ENCODE measurements around the gene UBE2K. TPM values are rescaled to one million over a fixed set of nuclear protein-coding genes. Genes with fewer than 3 reads are reported as not detected.
"Not testable (repeated sequence)": the region's sequence is repeated elsewhere in the genome, so short reads cannot be mapped to it uniquely, and the experiment has no call there.

UBE2K gene
- total and polyA plus RNA-seq, 2 donors (not counting 1 experiment from before 2014, with no cell fraction given): 19.3 to 51.0 TPM

DNA sequence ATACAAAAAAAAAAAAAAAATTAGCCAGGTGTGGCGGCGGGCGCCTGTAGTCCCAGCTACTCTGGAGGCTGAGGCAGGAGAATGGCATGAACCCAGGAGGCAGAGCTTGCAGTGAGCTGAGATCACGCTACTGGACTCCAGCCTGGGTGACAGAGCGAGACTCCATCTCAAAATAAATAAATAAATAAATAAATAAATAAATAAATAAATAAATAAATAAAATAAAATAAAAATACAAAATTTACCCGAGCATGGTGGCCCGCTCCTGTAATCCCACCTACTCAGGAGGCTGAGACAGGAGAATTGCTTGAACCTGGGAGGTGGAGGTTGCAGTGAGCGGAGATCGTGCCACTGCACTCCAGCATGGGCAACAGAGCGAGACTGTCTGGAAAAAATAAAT, 22.3 kb upstream of the UBE2K start:
- H3K27me3 ChIP-seq (replicated peaks in 1 of 4; ENCODE audit: control extremely low read depth in 1 of 4, control insufficient read depth in 3 of 4, insufficient read depth in 4 of 4, low read length in 3 of 4); H3K9me3 ChIP-seq (ENCODE audit: control extremely low read depth in 1 of 3, control insufficient read depth in 2 of 3, insufficient read depth in 1 of 3, low read length in 2 of 3); H3K36me3 ChIP-seq (replicated peaks in 1 of 2; ENCODE audit: control extremely low read depth in 1 of 2, control insufficient read depth in 1 of 2, extremely low read depth in 1 of 2, insufficient read depth in 2 of 2, low read length in 1 of 2); H3K4me1 ChIP-seq (ENCODE audit: control insufficient read depth in 2 of 2, insufficient read depth in 2 of 2, low read length in 2 of 2); H3K27me3 Mint-ChIP-seq; H3K4me3 Mint-ChIP-seq; H3K9me3 Mint-ChIP-seq (ENCODE audit: insufficient read depth); CTCF ChIA-PET; H3K4me2 ChIP-seq (replicated peaks; ENCODE audit: low read depth, low read length, poor library complexity, severe bottlenecking); intact Hi-C loops (cut with micrococcal nuclease); ATAC-seq (ENCODE audit: low read depth); DNase-seq; H3K79me2 ChIP-seq (ENCODE audit: control insufficient read depth, insufficient read depth, low read length); POLR2A ChIA-PET; H4K20me1 ChIP-seq (ENCODE audit: control insufficient read depth, insufficient read depth, low read length, poor library complexity, severe bottlenecking); H3K4me3 ChIP-seq (ENCODE audit: control extremely low read depth in 1 of 5, extremely low read depth in 1 of 5, insufficient read depth in 1 of 5, low read depth in 2 of 5, low read length in 4 of 5); H3K27ac ChIP-seq (ENCODE audit: low read length in 2 of 2); H3K27ac Mint-ChIP-seq; H2AFZ ChIP-seq (ENCODE audit: insufficient read depth, low read depth, low read length, poor library complexity, severe bottlenecking); H3K9ac ChIP-seq (ENCODE audit: low read length): not testable (repeated sequence)
- WGBS (ENCODE audit: insufficient coverage): no CpG with 5 or more reads among the region's 10 CpGs
- H3K4me1 Mint-ChIP-seq: peaks cover 16% of the 10 kb centered on the region

- H3K9me3 Mint-ChIP-seq (ENCODE audit: insufficient read depth); H3K27ac Mint-ChIP-seq; H3K27me3 ChIP-seq (replicated peaks in 1 of 4; ENCODE audit: control extremely low read depth in 1 of 4, control insufficient read depth in 3 of 4, insufficient read depth in 4 of 4, low read length in 3 of 4); H3K36me3 ChIP-seq (replicated peaks in 1 of 2; ENCODE audit: control extremely low read depth in 1 of 2, control insufficient read depth in 1 of 2, extremely low read depth in 1 of 2, insufficient read depth in 2 of 2, low read length in 1 of 2); DNase-seq; H3K4me2 ChIP-seq (replicated peaks; ENCODE audit: low read depth, low read length, poor library complexity, severe bottlenecking); H2AFZ ChIP-seq (ENCODE audit: insufficient read depth, low read depth, low read length, poor library complexity, severe bottlenecking); intact Hi-C loops (cut with micrococcal nuclease); H3K27ac ChIP-seq (ENCODE audit: low read length in 2 of 2); H3K27me3 Mint-ChIP-seq; H3K9ac ChIP-seq (ENCODE audit: low read length); H3K4me3 Mint-ChIP-seq; H3K79me2 ChIP-seq (ENCODE audit: control insufficient read depth, insufficient read depth, low read length); ATAC-seq (ENCODE audit: low read depth); H3K9me3 ChIP-seq (ENCODE audit: control extremely low read depth in 1 of 3, control insufficient read depth in 2 of 3, insufficient read depth in 1 of 3, low read length in 2 of 3); H4K20me1 ChIP-seq (ENCODE audit: control insufficient read depth, insufficient read depth, low read length, poor library complexity, severe bottlenecking); H3K4me3 ChIP-seq (ENCODE audit: control extremely low read depth in 1 of 5, extremely low read depth in 1 of 5, insufficient read depth in 1 of 5, low read depth in 2 of 5, low read length in 4 of 5): not testable (repeated sequence)
- WGBS (ENCODE audit: insufficient coverage): 55% methylated on average over 1 of the region's 2 CpGs
- ChIA-PET POLR2A (interaction anchor here (0.7 kb wide), 1 partner anchor 17 kb away, joined by 8 read pairs; the partner anchor contains the start of gene UBE2K), CTCF (interaction anchor here (1.3 kb wide), 1 partner anchor 49 kb away, joined by 3 read pairs; no protein-coding TSS in a partner anchor)
- peaks cover 13 to 19% of the 10 kb centered on the region in 2 donors for H3K4me1 ChIP-seq (ENCODE audit: control insufficient read depth in 2 of 2, insufficient read depth in 2 of 2, low read length in 2 of 2)
- peaks cover 31% of the 10 kb centered on the region for H3K4me1 Mint-ChIP-seq
These were observed 16.9 kb upstream of the UBE2K start for GRCh38 chr4:39681003-39681402.
